MV-4-11 (cell line): ENCODE measurements around the gene ERVK3-1.
"Not testable (repeated sequence)": the region's sequence is repeated elsewhere in the genome, so short reads cannot be mapped to it uniquely, and the experiment has no call there.

ENCODE experiments used
- DNase-seq: peaks from one replicate; lab custom pipeline; 2025; lab: John Stamatoyannopoulos, UW

The ERVK3-1 gene

DNA sequence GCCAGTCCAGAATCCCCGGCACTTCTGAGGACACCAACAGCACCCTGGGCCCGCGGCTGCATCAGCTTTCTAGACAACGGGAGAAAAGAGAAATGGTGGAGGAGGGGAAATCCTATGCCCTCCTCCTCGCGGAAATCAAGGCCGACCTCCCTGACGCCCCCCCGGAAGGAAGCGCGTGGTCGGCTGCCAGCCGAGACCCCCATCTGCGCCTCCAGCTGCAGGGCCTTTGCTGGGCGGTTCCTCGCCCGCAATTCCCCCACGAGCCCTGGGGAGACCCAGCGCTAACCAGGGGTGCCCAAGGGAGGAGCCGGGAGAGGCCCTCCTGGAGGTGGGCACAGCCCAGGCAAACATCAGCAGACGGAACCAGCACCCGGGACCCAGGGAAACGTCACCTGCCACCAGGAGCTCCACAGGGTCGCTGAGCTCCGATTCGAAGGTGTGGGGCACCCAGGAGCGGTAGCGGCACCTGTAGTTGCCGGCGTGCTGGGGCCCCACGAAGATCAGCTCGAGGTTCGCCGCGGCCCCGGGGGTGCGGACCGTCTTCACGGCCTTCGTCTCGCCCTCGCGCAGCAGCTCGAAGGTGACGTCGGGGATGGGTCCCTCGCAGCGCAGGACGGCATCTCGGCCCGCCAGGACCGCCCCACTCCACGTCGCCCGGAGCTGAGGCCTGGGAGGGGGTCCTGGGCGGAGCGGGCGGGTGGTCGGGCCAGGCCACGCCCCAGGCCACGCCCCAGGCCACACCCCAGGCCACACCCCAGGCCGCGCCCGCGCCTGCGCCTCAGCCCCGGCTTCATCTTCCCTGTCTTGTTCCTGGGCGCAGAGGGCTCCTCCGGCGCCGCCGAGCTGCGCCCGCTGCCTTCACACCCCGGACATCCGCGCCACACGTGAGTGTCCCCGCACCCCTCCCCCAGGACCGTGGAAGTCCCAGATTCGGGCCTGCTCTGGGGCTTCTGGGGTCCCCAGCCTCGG, 42.1 kb downstream of the ERVK3-1 start:
- DNase-seq: no peak

- not testable (repeated sequence) for DNase-seq
Measured at GRCh38 chr19:58348080-58348479, 42.9 kb downstream of the ERVK3-1 start.

DNA sequence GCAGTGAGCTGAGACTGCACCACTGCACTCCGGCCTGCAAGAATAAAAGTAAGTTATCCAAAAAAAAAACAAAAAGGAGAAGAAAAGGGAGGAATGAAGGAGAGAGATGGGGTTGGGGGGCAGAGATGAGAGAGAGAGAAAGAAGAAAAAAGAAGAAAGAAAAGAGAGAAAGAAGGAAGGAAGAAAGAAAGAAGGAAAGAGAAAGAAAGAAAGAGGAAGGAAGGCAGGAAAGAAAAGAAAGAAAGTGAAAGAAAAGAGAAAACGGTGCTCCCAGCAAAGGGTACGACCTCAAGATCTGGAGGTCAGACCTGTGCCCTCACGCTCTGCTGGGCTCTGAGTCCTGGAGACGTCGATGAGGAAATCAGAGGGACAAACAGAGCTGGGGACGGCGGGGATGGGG, 44.4 kb downstream of the ERVK3-1 start:
- peak; percentile 31 for DNase-seq

GRCh38 chr19:58350001-58350861, 45.1 kb downstream of the ERVK3-1 start:
- DNase-seq: no peak

DNA sequence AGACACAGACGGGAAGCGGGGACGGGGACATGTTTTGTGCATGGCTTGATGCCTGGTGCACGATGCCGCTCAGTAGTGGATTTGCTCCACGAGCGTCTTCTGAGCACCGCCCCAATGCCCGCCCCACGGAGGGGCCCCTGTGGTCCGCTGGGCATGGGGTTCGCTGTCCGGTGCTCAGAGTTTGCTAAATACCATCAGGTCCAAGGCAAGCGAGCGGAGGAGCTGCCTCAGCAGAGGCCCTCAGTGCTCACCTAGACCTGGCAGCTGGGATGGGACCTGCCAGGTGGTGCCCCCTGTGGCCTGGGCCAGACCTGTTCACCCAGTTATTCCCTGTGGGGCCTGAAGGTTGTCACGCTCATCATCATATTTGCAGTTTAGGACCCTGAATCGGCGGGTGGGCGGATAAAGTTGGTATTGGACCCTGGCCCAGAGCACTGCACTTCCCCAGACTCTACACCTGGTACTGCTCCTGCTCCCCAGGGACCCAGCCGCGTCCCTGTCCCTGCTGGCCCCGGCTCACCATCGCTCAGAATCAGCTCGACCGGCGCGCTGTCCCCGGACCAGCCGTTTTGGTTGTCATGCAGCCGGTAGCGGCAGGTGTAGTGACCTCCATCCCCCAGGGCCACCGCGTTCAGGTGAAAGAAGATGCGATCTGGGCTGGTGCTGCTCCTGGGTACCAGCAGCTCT, 45.8 kb downstream of the ERVK3-1 start:
- DNase-seq: no peak

DNA sequence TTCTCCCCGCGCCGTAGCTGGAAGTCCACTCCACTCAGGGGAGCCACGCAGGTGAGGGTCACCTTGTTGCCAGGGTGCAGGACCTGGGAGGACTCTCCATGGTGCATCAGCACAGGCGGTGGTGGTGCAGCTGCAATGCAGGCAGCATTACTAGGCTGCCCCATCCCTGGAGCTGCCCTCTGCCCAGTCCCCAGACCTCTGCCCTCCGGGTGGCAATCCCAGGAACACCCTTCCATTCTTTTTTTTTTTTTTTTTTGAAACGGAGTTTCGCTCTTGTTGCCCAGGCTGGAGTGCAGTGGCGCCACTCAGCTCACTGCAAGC, 46.3 kb downstream of the ERVK3-1 start:
- DNase-seq: no peak

DNA sequence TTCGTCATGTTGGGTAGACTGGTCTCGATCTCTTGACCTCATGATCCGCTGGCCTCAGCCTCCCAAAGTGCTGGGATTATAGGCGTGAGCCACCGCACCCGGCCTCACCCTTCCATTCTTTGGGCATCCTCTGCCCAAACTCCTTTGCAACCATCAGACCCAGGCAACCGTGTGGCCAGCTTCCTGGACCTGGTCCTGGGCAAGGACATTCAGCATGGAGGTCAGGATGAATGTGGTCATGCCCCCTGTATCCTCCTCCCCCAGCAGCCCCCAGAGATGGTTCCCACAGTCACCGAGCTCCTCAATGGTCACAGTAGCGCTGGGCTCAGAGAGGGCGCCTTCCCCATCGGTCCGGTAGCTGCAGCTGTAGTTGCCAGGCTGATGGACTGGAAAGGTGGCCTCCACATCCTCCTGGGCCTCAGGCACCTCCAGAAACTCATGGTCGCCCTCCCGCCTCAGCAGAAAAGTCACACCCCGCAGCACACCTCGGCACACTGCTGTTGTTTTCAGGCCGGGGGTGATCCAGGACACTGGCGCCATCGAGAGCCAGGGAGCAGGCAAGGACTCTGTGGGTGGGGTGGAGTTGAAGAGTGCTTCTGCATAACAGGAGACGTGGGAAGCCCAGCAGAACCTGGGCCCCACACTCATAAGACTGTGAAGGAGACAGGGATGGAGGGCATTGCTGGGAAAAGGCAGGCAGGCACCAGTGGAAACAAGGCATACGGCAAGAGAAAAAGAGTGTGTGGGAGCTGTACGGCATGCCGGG, 47.0 kb downstream of the ERVK3-1 start:
- DNase-seq: no peak

GRCh38 chr19:58352760-58353671, 47.8 kb downstream of the ERVK3-1 start, which contains the start of gene A1BG:
TSS of gene A1BG (minus strand) at chr19:58353492. CDS start at chr19:58353437, 55 bp downstream.
- DNase-seq: no peak

GRCh38 chr19:58353717-58354477, 48.7 kb downstream of the ERVK3-1 start:
- DNase-seq: no peak

DNA sequence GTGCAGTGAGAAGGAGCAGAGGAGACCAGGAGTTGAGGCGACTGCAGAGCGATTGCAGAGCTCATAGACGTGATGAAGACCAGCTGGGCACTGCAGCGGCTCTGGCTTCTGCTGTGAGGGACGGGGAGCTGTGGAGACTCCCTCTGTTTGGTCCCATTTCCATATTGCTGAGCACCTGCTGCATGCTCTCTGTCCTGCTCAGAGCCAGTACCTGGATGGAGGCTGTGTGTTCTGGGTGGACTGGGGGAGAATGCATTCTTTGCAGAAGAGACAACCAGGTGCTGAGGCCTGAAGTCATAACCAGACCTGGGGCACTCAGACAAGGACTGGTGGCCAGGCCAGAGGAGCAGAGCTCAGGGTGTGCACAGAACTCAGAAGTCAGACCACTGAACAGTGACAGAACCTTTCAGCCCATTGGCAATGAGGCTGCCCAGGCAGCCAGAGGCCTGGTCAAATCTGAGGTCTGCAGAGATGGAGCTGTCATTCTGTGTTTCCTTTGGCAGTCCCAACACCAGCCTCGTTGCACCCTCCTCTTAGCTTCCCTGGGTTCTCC, 49.4 kb downstream of the ERVK3-1 start:
- DNase-seq: no peak

GRCh38 chr19:58355215-58355796, 50.1 kb downstream of the ERVK3-1 start:
- no peak for DNase-seq

- DNase-seq: no peak
Measured at GRCh38 chr19:58355908-58356765, 51.0 kb downstream of the ERVK3-1 start.

- DNase-seq: no peak
Measured at GRCh38 chr19:58356766-58357480, 51.7 kb downstream of the ERVK3-1 start.

DNA sequence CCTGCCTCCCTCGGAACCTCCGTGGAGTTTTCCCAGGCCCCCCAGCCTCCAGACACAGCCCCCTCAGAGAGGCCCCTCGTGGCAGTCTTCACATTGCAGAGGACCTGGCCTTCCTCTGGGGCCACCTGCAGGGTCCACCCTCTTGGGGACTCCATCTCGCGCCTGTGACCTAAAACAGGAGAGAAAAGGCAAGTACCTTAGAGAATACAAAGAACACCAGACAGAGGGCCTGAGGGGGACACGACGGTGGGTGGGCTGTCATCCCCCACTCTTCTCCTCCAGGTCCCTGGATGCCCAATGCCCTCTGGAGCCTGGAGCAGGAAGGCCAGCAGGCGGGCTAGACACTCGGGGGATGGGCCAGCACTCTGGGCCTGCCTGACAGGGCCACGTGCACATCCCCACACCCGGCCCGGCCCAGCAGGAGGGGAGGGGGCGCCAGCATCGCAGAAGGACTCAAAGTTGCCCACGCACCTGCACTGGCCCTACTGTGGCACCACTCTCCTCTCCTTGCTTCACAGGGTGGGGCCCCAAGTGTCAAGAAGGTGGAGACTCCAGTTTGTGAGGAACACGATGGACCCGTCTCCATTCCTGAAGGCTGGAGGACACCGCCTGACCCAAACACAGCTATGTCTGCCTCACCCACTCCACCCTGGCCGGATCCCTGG, 52.4 kb downstream of the ERVK3-1 start:
- DNase-seq: no peak

DNA sequence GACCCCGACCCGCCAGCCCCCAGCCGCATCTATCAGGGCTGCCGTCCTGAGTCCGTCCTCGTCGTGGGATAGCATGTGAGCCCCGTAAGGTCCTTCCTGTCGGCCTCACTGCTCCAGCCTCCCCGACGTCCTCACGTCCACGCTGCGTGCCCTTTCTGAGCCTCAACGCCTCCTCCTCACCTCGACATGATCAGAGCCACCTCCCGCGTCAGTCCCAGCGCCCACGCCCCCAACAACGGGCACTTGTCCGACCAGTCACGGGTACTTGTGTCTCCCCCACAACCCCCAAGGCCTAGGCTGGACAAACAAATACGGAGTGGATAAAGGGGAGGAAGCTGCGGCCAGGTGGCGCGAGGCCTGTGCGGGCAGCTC, 56.7 kb downstream of the ERVK3-1 start:
- peak; percentile 54 for DNase-seq

- DNase-seq: peak; percentile 97
Measured at GRCh38 chr19:58362272-58362994, 57.3 kb downstream of the ERVK3-1 start, which contains the start of gene ZNF497. TSS of gene ZNF497 (minus strand) at chr19:58362751. CDS start at chr19:58357635, 5,116 bp downstream.
